Uterus (tissue), 4 donors: ENCODE data around the gene EBI3. TPM values are rescaled to one million over a fixed set of nuclear protein-coding genes. Genes with fewer than 3 reads are reported as not detected.

ENCODE experiments used
- DNase-seq, 2 donors: peaks; one replicate each; pipeline ENCODE4 v3.0.0-alpha.2; 2019 to 2020
- H3K27ac ChIP-seq, 2 donors: fragments of 200-600 bp; sonication (generic); 1 replicate in 1 of 2; 2 replicates in 1 of 2; pipeline ENCODE4 v1.5.1; 2016 to 2018
- H3K27me3 ChIP-seq, 2 donors: fragments of 200-600 bp; sonication (generic); one replicate each; pipeline ENCODE4 v1.5.1; 2018 to 2019; ENCODE audit warnings: control low read depth in 1 of 2
- H3K36me3 ChIP-seq, 2 donors: fragments of 200-600 bp; sonication (generic); one replicate each; pipeline ENCODE4 v1.5.1; 2019; ENCODE audit warnings: control low read depth in 1 of 2
- H3K4me1 ChIP-seq, 2 donors: fragments of 200-600 bp; sonication (generic); one replicate each; pipeline ENCODE4 v1.5.1; 2018 to 2019; ENCODE audit warnings: control low read depth in 1 of 2
- H3K4me3 ChIP-seq, 2 donors: fragments of 200-600 bp; sonication (generic); 1 replicate in 1 of 2; 2 replicates in 1 of 2; pipeline ENCODE4 v1.5.1; 2018 to 2019; ENCODE audit warnings: mild to moderate bottlenecking in 1 of 2
- H3K9me3 ChIP-seq, 2 donors: fragments of 200-600 bp; sonication (generic); one replicate each; pipeline ENCODE4 v1.5.1; 2019; ENCODE audit warnings: control low read depth in 1 of 2
- POLR2A ChIP-seq, 2 donors: fragments of 450-650 bp; IDR thresholded peaks; one replicate each; pipeline ENCODE4 v1.6.1; 2016; ENCODE audit warnings: antibody characterized with exemption in 2 of 2, mild to moderate bottlenecking in 1 of 2, moderate library complexity in 1 of 2
- intact Hi-C: fragments of 100-400 bp; cut with DNase I; formaldehyde crosslinking; loops from one replicate; pipeline ENCODE4 v1.15.1; 2023; ENCODE audit warnings: low total_unique reads
- total RNA-seq, 4 donors: library from RNA; depleted of rRNA in 3 of 4; stranded (reverse); fragments of >200 nt in 3 of 4; gene quantifications; one replicate each; pipeline versions ENCODE4 v1.1.0 to v1.2.4, GENCODE V29; 2014 to 2023
- TF ChIP-seq, protein P1 (sequence below), 4 experiments: fragments of 200-600 bp in 2 of 4; fragments of 450-650 bp in 2 of 4; sonication (generic) in 2 of 4; IDR thresholded peaks; one replicate each; pipeline ENCODE4 v1.5.1; 2016 to 2019; ENCODE audit warnings: antibody characterized with exemption in 4 of 4, mild to moderate bottlenecking in 2 of 4, moderate library complexity in 1 of 4
- donor health status: DM: yes; HTN: yes; CAD: no.

The EBI3 gene
- total RNA-seq, 4 donors from 2014 or later: 1.2 to 1.8 (median 1.5) TPM; not detected in 1

DNA sequence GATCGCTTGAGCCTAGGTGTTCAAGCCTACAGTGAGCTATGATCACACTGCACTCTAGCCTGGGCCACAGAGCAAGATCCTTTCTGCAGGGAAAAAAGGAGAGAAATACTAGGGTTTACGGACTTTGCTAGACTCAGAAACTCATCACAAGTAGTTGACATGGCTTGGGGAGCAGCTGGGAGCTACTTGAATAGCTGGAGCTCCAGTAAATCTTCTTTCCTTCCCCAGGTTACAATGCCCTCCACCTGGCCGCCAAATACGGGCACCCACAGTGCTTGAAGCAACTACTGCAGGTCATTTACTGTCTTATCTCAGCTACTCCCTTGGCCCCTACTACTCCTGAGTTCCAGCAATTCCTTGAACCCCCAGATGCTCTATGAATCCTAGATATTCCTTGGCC lies 27.5 kb upstream of the EBI3 start:
- intact Hi-C loops: loop anchor here (10.0 kb wide), 1 partner anchor 217 kb away; the partner anchor contains the start of gene EEF2

DNA sequence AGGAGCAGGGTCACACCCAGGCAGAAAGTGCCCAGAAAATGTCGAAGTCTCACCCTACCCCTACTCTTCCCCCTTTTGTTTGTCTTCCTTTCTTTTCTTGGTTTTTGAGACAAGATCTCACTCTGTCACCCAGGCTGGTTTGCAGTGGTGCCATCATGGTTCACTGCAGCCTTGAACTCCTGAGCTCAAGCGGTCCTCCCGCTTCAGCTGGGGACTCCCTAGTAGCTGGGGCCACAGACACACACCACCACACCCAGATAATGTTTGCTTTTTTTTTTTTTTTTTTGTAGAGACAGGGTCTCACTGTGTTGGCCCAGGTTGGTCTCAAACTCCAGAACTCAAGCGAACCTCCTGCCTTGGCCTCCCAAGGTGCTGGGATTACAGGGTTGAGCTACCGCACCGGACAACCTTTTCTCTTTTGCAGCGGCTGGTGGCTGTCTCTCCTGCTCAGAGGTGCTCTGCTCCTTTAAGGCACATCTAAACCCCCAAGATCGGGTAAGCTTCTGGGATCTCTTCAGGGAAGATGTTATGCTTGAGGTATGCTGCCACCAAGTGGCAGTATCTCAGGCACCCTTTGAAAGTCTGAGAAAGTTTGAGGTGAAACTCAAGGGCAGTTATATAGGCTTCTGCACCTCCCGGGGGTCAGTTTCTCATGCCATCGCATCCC lies 22.4 kb upstream of the EBI3 start:
- no peak for DNase-seq
- Histone ChIP-seq H3K4me1 (no peaks in the 10 kb centered on the region), H3K9me3 (no peaks in the 10 kb centered on the region), H3K27ac (no peak overlapping the region), H3K36me3 (no peaks in the 10 kb centered on the region), H3K4me3 (no peak overlapping the region), H3K27me3 (no peaks in the 10 kb centered on the region)
- TF ChIP-seq, protein P1, sequence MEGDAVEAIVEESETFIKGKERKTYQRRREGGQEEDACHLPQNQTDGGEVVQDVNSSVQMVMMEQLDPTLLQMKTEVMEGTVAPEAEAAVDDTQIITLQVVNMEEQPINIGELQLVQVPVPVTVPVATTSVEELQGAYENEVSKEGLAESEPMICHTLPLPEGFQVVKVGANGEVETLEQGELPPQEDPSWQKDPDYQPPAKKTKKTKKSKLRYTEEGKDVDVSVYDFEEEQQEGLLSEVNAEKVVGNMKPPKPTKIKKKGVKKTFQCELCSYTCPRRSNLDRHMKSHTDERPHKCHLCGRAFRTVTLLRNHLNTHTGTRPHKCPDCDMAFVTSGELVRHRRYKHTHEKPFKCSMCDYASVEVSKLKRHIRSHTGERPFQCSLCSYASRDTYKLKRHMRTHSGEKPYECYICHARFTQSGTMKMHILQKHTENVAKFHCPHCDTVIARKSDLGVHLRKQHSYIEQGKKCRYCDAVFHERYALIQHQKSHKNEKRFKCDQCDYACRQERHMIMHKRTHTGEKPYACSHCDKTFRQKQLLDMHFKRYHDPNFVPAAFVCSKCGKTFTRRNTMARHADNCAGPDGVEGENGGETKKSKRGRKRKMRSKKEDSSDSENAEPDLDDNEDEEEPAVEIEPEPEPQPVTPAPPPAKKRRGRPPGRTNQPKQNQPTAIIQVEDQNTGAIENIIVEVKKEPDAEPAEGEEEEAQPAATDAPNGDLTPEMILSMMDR (IDR thresholded peaks at IDR 0.05): no peak
- no peak for TF ChIP-seq POLR2A (IDR thresholded peaks at IDR 0.05)
- intact Hi-C loops: loop anchor here (10.0 kb wide), 1 partner anchor 222 kb away; the partner anchor contains the start of gene EEF2

More for the DNA sequence above, 27.5 kb upstream of the EBI3 start:
- peaks cover 3 to 11% of the 10 kb centered on the region in 2 donors for H3K27me3 ChIP-seq
- peaks cover 0 to 8% of the 10 kb centered on the region in 2 donors for H3K4me1 ChIP-seq
- DNase-seq: no peak
- no peaks in the 10 kb centered on the region for H3K9me3 ChIP-seq
- H3K4me3 ChIP-seq: no peak overlapping the region
- H3K36me3 ChIP-seq: no peaks in the 10 kb centered on the region
- no peak overlapping the region for H3K27ac ChIP-seq
- TF ChIP-seq POLR2A (IDR thresholded peaks at IDR 0.05): no peak
- TF ChIP-seq, protein P1 (IDR thresholded peaks at IDR 0.05): no peak

DNA sequence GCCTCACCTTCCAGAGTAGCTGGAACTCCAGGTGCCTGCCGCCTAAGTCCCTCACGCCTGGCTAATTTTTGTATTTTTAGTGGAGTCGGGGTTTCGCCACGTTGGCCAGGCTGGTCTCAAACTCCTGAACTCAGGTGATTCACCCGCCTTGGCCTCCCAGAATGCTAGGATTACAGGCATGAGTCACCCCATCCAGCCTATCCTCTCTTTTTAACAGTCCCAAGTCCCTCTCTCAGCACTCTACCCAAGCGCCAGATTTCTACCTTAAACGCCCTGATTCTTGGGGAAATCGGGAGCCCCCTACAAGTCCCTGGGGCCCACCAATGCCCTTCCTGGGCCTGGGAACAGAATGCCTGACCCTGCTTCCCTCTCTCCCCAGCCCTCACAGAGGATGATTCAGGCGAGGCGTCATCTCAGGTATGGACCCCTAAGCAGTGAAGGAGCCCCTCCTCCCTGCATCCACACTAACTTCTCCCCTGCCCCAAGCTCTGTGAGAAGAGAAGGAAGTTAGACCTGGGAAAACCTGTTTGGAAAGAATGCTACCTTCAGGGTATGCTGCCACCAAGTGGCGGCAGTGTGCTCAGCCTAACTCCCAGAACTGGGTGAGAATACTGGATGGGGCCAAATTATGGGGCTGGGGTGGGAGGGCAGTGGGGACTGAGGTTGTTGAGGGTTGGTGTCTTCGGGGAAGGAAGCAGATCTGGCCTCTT lies 20.8 kb upstream of the EBI3 start:
- intact Hi-C loops: loop anchor here (10.0 kb wide), 1 partner anchor 224 kb away; the partner anchor contains the start of gene EEF2
- Histone ChIP-seq H3K36me3 (no peaks in the 10 kb centered on the region), H3K4me3 (no peak overlapping the region), H3K27ac (no peak overlapping the region), H3K27me3 (no peaks in the 10 kb centered on the region), H3K9me3 (no peaks in the 10 kb centered on the region), H3K4me1 (no peaks in the 10 kb centered on the region)
- no peak for DNase-seq
- no peak for TF ChIP-seq POLR2A (IDR thresholded peaks at IDR 0.05)
- TF ChIP-seq, protein P1 (IDR thresholded peaks at IDR 0.05): no peak

DNA sequence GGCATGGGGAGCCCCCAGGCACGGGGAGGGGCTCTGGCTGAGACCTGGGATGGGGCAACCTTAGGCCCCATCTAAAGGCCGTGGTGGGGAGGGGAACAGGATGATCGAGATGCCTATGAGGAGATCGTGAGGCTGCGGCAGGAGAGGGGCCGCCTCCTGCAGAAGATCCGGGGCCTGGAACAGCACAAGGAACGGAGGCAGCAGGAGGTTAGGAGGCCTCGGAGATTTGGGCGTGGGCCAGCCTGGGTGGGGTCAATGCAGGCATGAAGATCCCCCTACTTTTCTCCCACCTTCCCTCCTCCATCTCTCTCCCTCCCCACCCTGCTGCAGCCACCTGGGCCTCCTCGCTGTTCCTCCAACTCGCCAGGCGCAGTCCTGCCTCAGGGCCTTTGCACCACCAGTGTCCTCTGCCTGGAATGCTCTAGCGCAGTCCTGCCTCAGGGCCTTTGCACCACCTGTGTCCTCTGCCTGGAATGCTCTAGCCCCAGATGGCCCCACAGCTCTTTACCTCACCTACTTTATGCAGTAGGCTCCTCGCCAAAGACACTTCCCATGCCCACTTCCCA lies 19.1 kb upstream of the EBI3 start:
- no peaks in the 10 kb centered on the region for H3K36me3 ChIP-seq
- TF ChIP-seq POLR2A (IDR thresholded peaks at IDR 0.05): no peak
- TF ChIP-seq, protein P1 (IDR thresholded peaks at IDR 0.05): no peak
- DNase-seq: no peak
- no peaks in the 10 kb centered on the region for H3K9me3 ChIP-seq
- intact Hi-C loops: loop anchor here (10.0 kb wide), 1 partner anchor 55 kb away; the partner anchor contains the start of gene CREB3L3
- no peaks in the 10 kb centered on the region for H3K27me3 ChIP-seq
- no peak overlapping the region for H3K4me3 ChIP-seq
- no peak overlapping the region for H3K27ac ChIP-seq
- H3K4me1 ChIP-seq: no peaks in the 10 kb centered on the region
